Neural cell (in vitro differentiated cells): ENCODE measurements around the gene NBPF3. TPM values are rescaled to one million over a fixed set of nuclear protein-coding genes. Genes with fewer than 3 reads are reported as not detected.

Experiments
- H2AFZ ChIP-seq: fragments of 200-600, 300-800 bp; sonication (generic), shearing (Covaris generic); 2 replicates; pipeline ENCODE4 v1.6.0; 2014; ENCODE audit warnings: low read depth, mild to moderate bottlenecking, antibody characterized with exemption, low read length, moderate library complexity
- H3F3A ChIP-seq: fragments of 200-600 bp; shearing (Covaris generic); 2 replicates; pipeline ENCODE4 v1.6.1; 2016; ENCODE audit warnings: mild to moderate bottlenecking, moderate library complexity, mixed read lengths, antibody characterized with exemption, low read length; ENCODE audit not compliant: insufficient read depth, poor library complexity, severe bottlenecking
- H3K27ac ChIP-seq: fragments of 200-600, 300-800 bp; sonication (generic), shearing (Covaris generic); 2 replicates; pipeline ENCODE4 v1.5.1; 2014; ENCODE audit warnings: mild to moderate bottlenecking, low read length, moderate library complexity
- H3K27me3 ChIP-seq: fragments of 300-800, 200-600 bp; sonication (generic), shearing (Covaris generic); 2 replicates; pipeline ENCODE4 v1.6.0; 2014; ENCODE audit warnings: mild to moderate bottlenecking, low read depth, low read length, moderate library complexity; ENCODE audit not compliant: insufficient read depth
- H3K36me3 ChIP-seq: fragments of 300-800, 200-600 bp; sonication (generic), shearing (Covaris generic); 2 replicates; pipeline ENCODE4 v1.5.1; 2014; ENCODE audit warnings: mild to moderate bottlenecking, antibody characterized with exemption, low read length, moderate library complexity; ENCODE audit not compliant: insufficient read depth
- H3K4me2 ChIP-seq: fragments of 300-800, 200-600 bp; sonication (generic), shearing (Covaris generic); 2 replicates; pipeline ENCODE4 v1.6.0; 2014; ENCODE audit warnings: mild to moderate bottlenecking, low read length
- H3K4me3 ChIP-seq: fragments of 300-800, 200-600 bp; sonication (generic), shearing (Covaris generic); 2 replicates; pipeline ENCODE4 v1.5.1; 2014; ENCODE audit warnings: mild to moderate bottlenecking, low read length, moderate library complexity
- H3K79me2 ChIP-seq: fragments of 200-600 bp; shearing (Covaris generic); replicated peaks from 2 replicates; pipeline ENCODE4 v1.6.0; 2014; ENCODE audit warnings: mild to moderate bottlenecking, low read length, moderate library complexity; ENCODE audit not compliant: insufficient read depth
- H3K9ac ChIP-seq: fragments of 300-800, 200-600 bp; sonication (generic), shearing (Covaris generic); 2 replicates; pipeline ENCODE4 v1.6.1; 2016; ENCODE audit warnings: mild to moderate bottlenecking, low read length, mixed read lengths
- H3K9me2 ChIP-seq: fragments of 200-600 bp; shearing (Covaris generic); 2 replicates; pipeline ENCODE4 v1.6.1; 2016; ENCODE audit warnings: mild to moderate bottlenecking, low read length, mixed read lengths; ENCODE audit not compliant: insufficient read depth
- H3K9me3 ChIP-seq: fragments of 200-600, 300-800 bp; sonication (generic), shearing (Covaris generic); 2 replicates; pipeline ENCODE4 v1.6.1; 2016; ENCODE audit warnings: mild to moderate bottlenecking, mixed run types, low read length, moderate library complexity, mixed read lengths
- H4K20me1 ChIP-seq: fragments of 200-600 bp; shearing (Covaris generic); 2 replicates; pipeline ENCODE4 v1.6.1; 2016; ENCODE audit warnings: mild to moderate bottlenecking, mixed run types; ENCODE audit not compliant: insufficient read depth
- EP300 ChIP-seq: fragments of 450-650 bp; conservative IDR thresholded peaks from 2 replicates; pipeline ENCODE4 v1.6.1; 2014; ENCODE audit warnings: antibody characterized with exemption, mild to moderate bottlenecking, moderate library complexity; ENCODE audit not compliant: poor library complexity, severe bottlenecking
- EZH2 ChIP-seq: fragments of 200-600, 300-800 bp; shearing (Covaris generic), sonication (generic); IDR thresholded peaks from 2 replicates; pipeline ENCODE4 v1.6.1; 2014; ENCODE audit warnings: antibody characterized with exemption, low read length, borderline replicate concordance, mild to moderate bottlenecking; ENCODE audit not compliant: insufficient read depth, poor library complexity, severe bottlenecking
- polyA plus RNA-seq: library from polyadenylated mRNA; depleted of rRNA; stranded (reverse); fragments of >200 nt; gene quantifications from 2 replicates; pipeline ENCODE4 v1.2.3, GENCODE V29; 2014

The NBPF3 gene
- polyA plus RNA-seq, 1 donor from 2014 or later = 14.4 TPM

GRCh38 chr1:21534146-21534545 is 94.2 kb downstream of the NBPF3 start:
- Histone ChIP-seq H3K79me2 (no peaks in the 10 kb centered on the region), H3K9ac (no peak overlapping the region), H3K4me3 (no peak overlapping the region), H3K9me2 (no peaks in the 10 kb centered on the region), H3F3A (no peaks in the 10 kb centered on the region), H2AFZ (no peak overlapping the region), H3K27ac (no peak overlapping the region), H3K4me2 (no peak overlapping the region), H3K9me3 (no peaks in the 10 kb centered on the region), H3K36me3 (no peaks in the 10 kb centered on the region), H4K20me1 (no peaks in the 10 kb centered on the region), H3K27me3 (no peaks in the 10 kb centered on the region)
- no peak for TF ChIP-seq EZH2
- TF ChIP-seq EP300 = no peak

Other genes starting within 250 kb of the NBPF3 start
- gene ECE1, start 149.7 kb upstream of the NBPF3 start, polyA plus RNA-seq = 7.8 and 10.1 TPM in 2 replicates
- 0.42 and 3.4 TPM in 2 replicates for gene ALPL, start 69.3 kb downstream of the NBPF3 start, polyA plus RNA-seq
- 9.8 and 13.0 TPM in 2 replicates for gene RAP1GAP, start 229.2 kb downstream of the NBPF3 start, polyA plus RNA-seq